Epidermal melanocyte (primary cell): ENCODE measurements around the gene WAS.
"Not testable (repeated sequence)": the region's sequence is repeated elsewhere in the genome, so short reads cannot be mapped to it uniquely, and the experiment has no call there.

ENCODE experiments used
- DNase-seq: peaks from one replicate; pipeline ENCODE4 v3.0.0; 2011; ENCODE audit warnings: low spot score; ENCODE audit not compliant: insufficient read length

WAS gene

GRCh38 chrX:48683411-48683982 lies at the start of gene WAS:
TSS of gene WAS (plus strand) at chrX:48683799. CDS start at chrX:48683854, 55 bp downstream.
- no peak for DNase-seq

GRCh38 chrX:48636301-48636700 lies 47.3 kb upstream of the WAS start:
- DNase-seq: no peak

- no peak for DNase-seq
Observed at GRCh38 chrX:48636776-48637175, 46.8 kb upstream of the WAS start.

GRCh38 chrX:48645669-48646068 lies 37.9 kb upstream of the WAS start:
- DNase-seq: no peak

- no peak for DNase-seq
Observed at GRCh38 chrX:48648336-48648751, 35.3 kb upstream of the WAS start.

GRCh38 chrX:48649102-48649501 lies 34.5 kb upstream of the WAS start:
- no peak for DNase-seq

GRCh38 chrX:48652055-48652579 lies 31.5 kb upstream of the WAS start:
- not testable (repeated sequence) for DNase-seq

- DNase-seq: not testable (repeated sequence)
Observed at GRCh38 chrX:48654746-48655145, 28.9 kb upstream of the WAS start.

GRCh38 chrX:48659686-48660085 lies 23.9 kb upstream of the WAS start:
- DNase-seq: not testable (repeated sequence)

GRCh38 chrX:48663241-48663640 lies 20.4 kb upstream of the WAS start:
- no peak for DNase-seq

- no peak for DNase-seq
Observed at GRCh38 chrX:48664156-48664555, 19.4 kb upstream of the WAS start.

GRCh38 chrX:48665991-48666390 lies 17.6 kb upstream of the WAS start:
- DNase-seq: no peak

GRCh38 chrX:48666649-48667048 lies 16.9 kb upstream of the WAS start:
- DNase-seq: no peak

- no peak for DNase-seq
Observed at GRCh38 chrX:48667509-48667908, 16.1 kb upstream of the WAS start.

- not testable (repeated sequence) for DNase-seq
Observed at GRCh38 chrX:48668187-48668586, 15.4 kb upstream of the WAS start.

GRCh38 chrX:48676106-48676892 lies 7.3 kb upstream of the WAS start:
- peak; percentile 89 for DNase-seq

GRCh38 chrX:48676893-48677270 lies 6.7 kb upstream of the WAS start:
- DNase-seq: no peak

- no peak for DNase-seq
Observed at GRCh38 chrX:48677516-48677915, 6.1 kb upstream of the WAS start.

- DNase-seq: not testable (repeated sequence)
Observed at GRCh38 chrX:48680467-48680866, 3.1 kb upstream of the WAS start.

- not testable (repeated sequence) for DNase-seq
Observed at GRCh38 chrX:48680925-48681324, 2.7 kb upstream of the WAS start.

GRCh38 chrX:48681539-48682183 lies 1.9 kb upstream of the WAS start:
- DNase-seq: no peak

GRCh38 chrX:48682795-48683194 lies 804 bp upstream of the WAS start:
- not testable (repeated sequence) for DNase-seq
